Fibroblast of pulmonary artery (primary cell): Measurements from ENCODE around the gene RALB.
A peak's percentile ranks its signal among the peaks of the same experiment; 100 is the strongest.

Experiments
- DNase-seq: peaks from one replicate; pipeline ENCODE4 v3.0.0-alpha.2; 2010; ENCODE audit warnings: low read depth
- H3K4me3 ChIP-seq: replicated peaks from 2 replicates; pipeline ENCODE4 v1.5.1; 2011; ENCODE audit warnings: low read depth, mild to moderate bottlenecking, control low read depth, low read length, moderate library complexity
- TF ChIP-seq, protein P1 (sequence below): IDR thresholded peaks from 2 replicates; pipeline ENCODE4 v1.5.1; 2011; ENCODE audit warnings: mild to moderate bottlenecking, control low read depth, low read length, inconsistent platforms; ENCODE audit errors: missing control alignments

Gene RALB

DNA sequence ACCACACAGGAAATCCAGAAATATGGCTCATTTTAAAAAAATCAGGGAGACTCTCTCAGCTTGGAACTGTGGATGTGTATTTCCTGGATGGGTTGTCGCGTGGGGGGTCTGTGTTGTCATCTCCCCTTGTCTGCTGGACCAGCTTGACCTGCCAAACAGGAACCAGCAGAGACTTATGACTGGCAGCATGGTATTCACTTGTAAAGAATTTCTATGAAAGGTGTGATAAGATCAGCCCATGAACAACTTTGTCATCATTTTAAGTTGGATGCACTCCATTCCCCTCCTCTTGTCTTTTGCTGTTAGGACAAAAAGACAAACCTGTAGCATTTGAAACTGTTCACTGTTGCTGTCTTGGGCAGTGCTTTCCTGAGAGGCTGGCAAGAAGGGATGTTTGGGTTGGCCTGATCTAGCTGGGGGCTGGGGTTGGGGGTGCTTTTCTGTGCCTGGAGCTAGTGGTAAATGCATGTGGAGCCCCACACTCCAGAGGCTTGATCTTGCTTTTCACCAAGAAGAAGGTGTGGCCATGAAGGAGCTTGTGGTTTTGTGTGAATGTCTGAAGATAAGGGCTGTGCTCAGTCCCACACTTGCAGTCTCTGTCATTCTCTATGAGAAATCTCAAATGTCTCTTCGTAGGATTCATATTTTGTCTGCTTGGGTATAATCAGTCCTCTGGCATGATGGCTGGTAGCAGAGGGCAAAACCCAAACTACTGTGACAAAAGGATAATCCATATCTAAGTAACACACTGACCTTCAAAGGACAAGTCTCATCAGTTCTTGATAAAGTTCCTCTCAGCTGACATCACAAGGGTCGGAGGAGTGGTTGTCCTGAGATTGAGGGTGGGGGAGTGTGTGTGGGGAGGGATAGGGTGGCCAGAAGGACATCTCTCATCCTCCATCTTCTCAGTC lies 39.0 kb downstream of the RALB start:
- peak; percentile 54 for DNase-seq
- TF ChIP-seq, protein P1, sequence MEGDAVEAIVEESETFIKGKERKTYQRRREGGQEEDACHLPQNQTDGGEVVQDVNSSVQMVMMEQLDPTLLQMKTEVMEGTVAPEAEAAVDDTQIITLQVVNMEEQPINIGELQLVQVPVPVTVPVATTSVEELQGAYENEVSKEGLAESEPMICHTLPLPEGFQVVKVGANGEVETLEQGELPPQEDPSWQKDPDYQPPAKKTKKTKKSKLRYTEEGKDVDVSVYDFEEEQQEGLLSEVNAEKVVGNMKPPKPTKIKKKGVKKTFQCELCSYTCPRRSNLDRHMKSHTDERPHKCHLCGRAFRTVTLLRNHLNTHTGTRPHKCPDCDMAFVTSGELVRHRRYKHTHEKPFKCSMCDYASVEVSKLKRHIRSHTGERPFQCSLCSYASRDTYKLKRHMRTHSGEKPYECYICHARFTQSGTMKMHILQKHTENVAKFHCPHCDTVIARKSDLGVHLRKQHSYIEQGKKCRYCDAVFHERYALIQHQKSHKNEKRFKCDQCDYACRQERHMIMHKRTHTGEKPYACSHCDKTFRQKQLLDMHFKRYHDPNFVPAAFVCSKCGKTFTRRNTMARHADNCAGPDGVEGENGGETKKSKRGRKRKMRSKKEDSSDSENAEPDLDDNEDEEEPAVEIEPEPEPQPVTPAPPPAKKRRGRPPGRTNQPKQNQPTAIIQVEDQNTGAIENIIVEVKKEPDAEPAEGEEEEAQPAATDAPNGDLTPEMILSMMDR, result no peak
- H3K4me3 ChIP-seq, result no peak overlapping the region

GRCh38 chr2:120293096-120294007 lies 40.7 kb downstream of the RALB start:
- H3K4me3 ChIP-seq, result no peak overlapping the region
- TF ChIP-seq, protein P1, result no peak
- no peak for DNase-seq

GRCh38 chr2:120294008-120294340 lies 41.3 kb downstream of the RALB start:
- no peak for DNase-seq
- TF ChIP-seq, protein P1, result no peak
- H3K4me3 ChIP-seq, result no peak overlapping the region

DNA sequence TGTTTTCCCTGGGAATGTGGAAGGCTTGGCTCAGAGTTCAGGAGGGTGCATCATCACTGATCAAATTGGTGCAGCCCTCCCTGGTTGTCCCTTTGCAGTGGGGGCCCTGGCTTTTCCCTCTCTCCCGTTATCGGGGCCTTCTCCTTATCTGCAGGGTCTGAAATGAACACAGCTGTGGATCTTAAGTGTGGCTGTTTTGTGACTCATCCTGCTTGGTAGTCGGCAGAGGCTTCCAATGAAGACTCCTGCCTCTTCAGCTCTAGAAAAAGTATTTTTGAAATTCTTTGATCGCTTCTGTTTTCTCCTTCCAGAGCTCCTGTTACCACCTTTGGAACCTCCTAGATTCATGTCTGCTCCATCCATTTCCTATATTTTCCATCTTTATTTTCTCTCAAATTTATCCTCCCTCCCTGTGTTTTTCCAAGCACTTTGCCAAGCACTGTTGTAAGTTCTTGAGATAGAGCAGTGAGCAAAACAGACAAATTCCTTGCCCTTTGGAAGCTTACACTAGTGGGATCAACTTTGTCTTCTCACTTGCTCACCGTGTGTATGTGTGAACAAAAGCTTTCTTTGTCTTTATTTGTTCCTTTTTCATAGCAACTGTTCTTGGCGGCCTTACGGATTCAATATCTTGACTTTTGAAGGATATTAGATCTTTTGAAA lies 45.7 kb downstream of the RALB start:
- no peak overlapping the region for H3K4me3 ChIP-seq
- peak; percentile 62 for DNase-seq
- TF ChIP-seq, protein P1, result no peak

- no peak for DNase-seq
- TF ChIP-seq, protein P1, result no peak
- no peak overlapping the region for H3K4me3 ChIP-seq
These were observed 46.4 kb downstream of the RALB start for GRCh38 chr2:120299004-120299403.

- no peak for DNase-seq
- TF ChIP-seq, protein P1, result no peak
- H3K4me3 ChIP-seq, result no peak overlapping the region
These were observed 46.9 kb downstream of the RALB start for GRCh38 chr2:120299561-120299960.
